ENCODE data around the gene ING3.

The ING3 gene

GRCh38 chr7:121026577-121027111 is 76.1 kb downstream of the ING3 start:
- DNase-seq (ENCODE audit: low read depth in 2 of 2), result no peak
